ENCODE measurements around the gene GIGYF1.

DNA sequence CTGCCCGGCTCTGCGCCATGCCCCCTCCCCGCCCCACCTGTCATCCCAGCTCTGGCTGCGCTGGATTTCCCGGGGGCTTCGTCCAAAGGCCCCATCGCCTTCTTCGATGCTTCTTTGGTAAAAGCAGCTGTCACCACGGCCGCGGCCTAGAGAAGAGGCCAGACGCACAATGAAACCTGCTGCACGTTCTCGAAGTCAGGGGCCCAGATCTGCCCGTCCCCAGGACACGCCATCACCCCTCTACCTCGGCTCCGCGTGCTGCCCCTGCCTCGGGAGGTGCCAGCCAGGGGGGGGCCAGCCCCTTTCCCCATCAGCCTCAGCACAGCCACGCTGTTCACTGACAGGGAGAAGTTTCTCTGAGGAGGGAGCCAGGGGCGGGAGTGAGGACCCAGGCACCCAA, 6.8 kb downstream of the GIGYF1 start:
- TF ChIP-seq, protein P1, sequence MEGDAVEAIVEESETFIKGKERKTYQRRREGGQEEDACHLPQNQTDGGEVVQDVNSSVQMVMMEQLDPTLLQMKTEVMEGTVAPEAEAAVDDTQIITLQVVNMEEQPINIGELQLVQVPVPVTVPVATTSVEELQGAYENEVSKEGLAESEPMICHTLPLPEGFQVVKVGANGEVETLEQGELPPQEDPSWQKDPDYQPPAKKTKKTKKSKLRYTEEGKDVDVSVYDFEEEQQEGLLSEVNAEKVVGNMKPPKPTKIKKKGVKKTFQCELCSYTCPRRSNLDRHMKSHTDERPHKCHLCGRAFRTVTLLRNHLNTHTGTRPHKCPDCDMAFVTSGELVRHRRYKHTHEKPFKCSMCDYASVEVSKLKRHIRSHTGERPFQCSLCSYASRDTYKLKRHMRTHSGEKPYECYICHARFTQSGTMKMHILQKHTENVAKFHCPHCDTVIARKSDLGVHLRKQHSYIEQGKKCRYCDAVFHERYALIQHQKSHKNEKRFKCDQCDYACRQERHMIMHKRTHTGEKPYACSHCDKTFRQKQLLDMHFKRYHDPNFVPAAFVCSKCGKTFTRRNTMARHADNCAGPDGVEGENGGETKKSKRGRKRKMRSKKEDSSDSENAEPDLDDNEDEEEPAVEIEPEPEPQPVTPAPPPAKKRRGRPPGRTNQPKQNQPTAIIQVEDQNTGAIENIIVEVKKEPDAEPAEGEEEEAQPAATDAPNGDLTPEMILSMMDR (IDR thresholded peaks at IDR 0.05; ENCODE audit: poor library complexity): no peak
- TF ChIP-seq EZH2 (IDR thresholded peaks at IDR 0.05; ENCODE audit: borderline replicate concordance) (no peak), EZH2phosphoT487 (IDR thresholded peaks at IDR 0.05; ENCODE audit: low read depth, severe bottlenecking, unreplicated experiment) (no peak)

Data from hepatocyte (in vitro differentiated cells).